IPS DF 6.9 (cell line): Measurements from ENCODE around the gene CCL5.

Experiments used
- DNase-seq: peaks from one replicate; pipeline ENCODE4 v3.0.0-alpha.2; 2013; ENCODE audit warnings: low read depth, low spot score
- H3K27ac ChIP-seq: one replicate; pipeline ENCODE4 v1.5.1; 2013; ENCODE audit warnings: low read length, control low read depth
- H3K27me3 ChIP-seq: 2 replicates; pipeline ENCODE4 v1.6.1; 2013; ENCODE audit warnings: mild to moderate bottlenecking, low read length; ENCODE audit not compliant: control insufficient read depth, insufficient read depth
- H3K36me3 ChIP-seq: 2 replicates; pipeline ENCODE4 v1.6.1; 2013; ENCODE audit warnings: low read length; ENCODE audit not compliant: control insufficient read depth, insufficient read depth
- H3K4me1 ChIP-seq: 2 replicates; pipeline ENCODE4 v1.6.1; 2013; ENCODE audit warnings: low read length; ENCODE audit not compliant: control insufficient read depth, insufficient read depth
- H3K4me3 ChIP-seq: 2 replicates; pipeline ENCODE4 v1.5.1; 2013; ENCODE audit warnings: mild to moderate bottlenecking, low read length
- H3K9me3 ChIP-seq: 2 replicates; pipeline ENCODE4 v1.6.1; 2013; ENCODE audit warnings: low read length, inconsistent platforms; ENCODE audit not compliant: control insufficient read depth, insufficient read depth
- WGBS: extraction: QIAGEN DNeasy Blood & Tissue Kit; methylation state at CpG from one replicate; pipeline ENCODE4 v1.1.7; 2013; ENCODE audit warnings: mixed read lengths, missing lambda C conversion rate; ENCODE audit not compliant: insufficient read length, insufficient coverage; 5-methylcytosine and 5-hydroxymethylcytosine counted together

The CCL5 gene

GRCh38 chr17:35844547-35844946 is 35.6 kb downstream of the CCL5 start:
- H3K36me3 ChIP-seq = peaks cover 32% of the 10 kb centered on the region
- H3K9me3 ChIP-seq = no peaks in the 10 kb centered on the region
- no peak for DNase-seq
- no peaks in the 10 kb centered on the region for H3K4me1 ChIP-seq
- H3K4me3 ChIP-seq = no peak overlapping the region
- no peaks in the 10 kb centered on the region for H3K27me3 ChIP-seq
- WGBS = 100% methylated on average over 5 of the region's 19 CpGs
- H3K27ac ChIP-seq = no peak overlapping the region

- H3K9me3 ChIP-seq = no peaks in the 10 kb centered on the region
- DNase-seq = no peak
- no CpG with 5 or more reads among the region's 2 CpGs for WGBS
- H3K27me3 ChIP-seq = no peaks in the 10 kb centered on the region
- H3K4me3 ChIP-seq = no peak overlapping the region
- no peaks in the 10 kb centered on the region for H3K4me1 ChIP-seq
- peaks cover 32% of the 10 kb centered on the region for H3K36me3 ChIP-seq
- no peak overlapping the region for H3K27ac ChIP-seq
Observed at GRCh38 chr17:35843698-35844097, 36.5 kb downstream of the CCL5 start.

- 100% methylated on average over 1 of the region's 5 CpGs for WGBS
- Histone ChIP-seq H3K27ac (no peak overlapping the region), H3K4me3 (no peak overlapping the region), H3K4me1 (no peaks in the 10 kb centered on the region), H3K36me3 (peaks cover 37% of the 10 kb centered on the region), H3K9me3 (no peaks in the 10 kb centered on the region), H3K27me3 (no peaks in the 10 kb centered on the region)
- no peak for DNase-seq
Observed at GRCh38 chr17:35842239-35842638, 37.9 kb downstream of the CCL5 start.

GRCh38 chr17:35841505-35841904 is 38.7 kb downstream of the CCL5 start:
- DNase-seq = no peak
- Histone ChIP-seq H3K36me3 (peaks cover 40% of the 10 kb centered on the region), H3K27ac (no peak overlapping the region), H3K4me1 (no peaks in the 10 kb centered on the region), H3K4me3 (no peak overlapping the region), H3K9me3 (no peaks in the 10 kb centered on the region), H3K27me3 (no peaks in the 10 kb centered on the region)
- WGBS = no CpG with 5 or more reads among the region's 4 CpGs

GRCh38 chr17:35841101-35841500 is 39.1 kb downstream of the CCL5 start:
- peaks cover 40% of the 10 kb centered on the region for H3K36me3 ChIP-seq

GRCh38 chr17:35825206-35825605 is 55.0 kb downstream of the CCL5 start:
- WGBS = no CpG with 5 or more reads among the region's 1 CpG
- Histone ChIP-seq H3K9me3 (no peaks in the 10 kb centered on the region), H3K27ac (no peak overlapping the region), H3K4me1 (no peaks in the 10 kb centered on the region), H3K36me3 (peaks cover 10% of the 10 kb centered on the region; the same call in 1 of the 2 replicates), H3K27me3 (no peaks in the 10 kb centered on the region), H3K4me3 (no peak overlapping the region)
- DNase-seq = no peak

More at GRCh38 chr17:35841101-35841500, 39.1 kb downstream of the CCL5 start:
- no peaks in the 10 kb centered on the region for H3K27me3 ChIP-seq
- H3K4me1 ChIP-seq = no peaks in the 10 kb centered on the region
- no peak overlapping the region for H3K4me3 ChIP-seq
- H3K9me3 ChIP-seq = no peaks in the 10 kb centered on the region
- H3K27ac ChIP-seq = no peak overlapping the region
- WGBS = no CpG with 5 or more reads among the region's 3 CpGs
- DNase-seq = no peak
